T-helper 1 cell treated with Interleukin-12 subunit alpha and Interleukin-12 subunit beta and Interleukin-4 antibody, amounts not matched to agents 30 ng/mL and 1 ng/mL, for 36 hours (primary cell): Measurements from ENCODE around the gene FAM216B. TPM values are rescaled to one million over a fixed set of nuclear protein-coding genes. Genes with fewer than 3 reads are reported as not detected.
"Not testable (repeated sequence)": the region's sequence is repeated elsewhere in the genome, so short reads cannot be mapped to it uniquely, and the experiment has no call there.

Experiments
- intact Hi-C: fragments of 100-400 bp; cut with micrococcal nuclease; formaldehyde crosslinking; loops from one replicate; pipeline ENCODE4 v1.15.1; 2024
- total RNA-seq: library from RNA; stranded (reverse); gene quantifications from 2 replicates; pipeline ENCODE4 v1.2.3, GENCODE V29; 2022

Gene FAM216B
- total RNA-seq, 1 donor from 2014 or later, result not detected

- intact Hi-C loops, result no loop called here
Observed at GRCh38 chr13:42780044-42780443, 1.3 kb upstream of the FAM216B start.

DNA sequence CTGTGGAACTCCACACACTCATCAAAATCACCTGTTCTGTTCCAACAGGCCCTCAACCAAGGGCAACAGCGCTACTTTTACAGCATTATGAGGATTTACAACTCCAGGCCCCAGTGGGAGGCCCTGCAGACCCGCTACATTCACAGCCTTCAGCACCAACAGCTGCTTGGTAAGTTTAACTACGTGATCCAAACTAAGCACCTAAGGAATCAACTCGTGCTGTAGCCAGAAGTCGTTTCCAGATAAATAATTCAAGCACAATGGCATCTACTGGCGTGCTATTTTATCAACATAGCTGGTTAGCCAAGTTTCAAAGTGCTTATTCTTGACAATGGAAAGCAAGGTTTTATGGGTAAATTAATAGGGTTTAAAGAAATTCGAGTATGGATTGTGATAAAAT, 5.3 kb downstream of the FAM216B start:
- intact Hi-C loops, result no loop called here

GRCh38 chr13:42788601-42789000, 7.2 kb downstream of the FAM216B start:
- intact Hi-C loops, result no loop called here

DNA sequence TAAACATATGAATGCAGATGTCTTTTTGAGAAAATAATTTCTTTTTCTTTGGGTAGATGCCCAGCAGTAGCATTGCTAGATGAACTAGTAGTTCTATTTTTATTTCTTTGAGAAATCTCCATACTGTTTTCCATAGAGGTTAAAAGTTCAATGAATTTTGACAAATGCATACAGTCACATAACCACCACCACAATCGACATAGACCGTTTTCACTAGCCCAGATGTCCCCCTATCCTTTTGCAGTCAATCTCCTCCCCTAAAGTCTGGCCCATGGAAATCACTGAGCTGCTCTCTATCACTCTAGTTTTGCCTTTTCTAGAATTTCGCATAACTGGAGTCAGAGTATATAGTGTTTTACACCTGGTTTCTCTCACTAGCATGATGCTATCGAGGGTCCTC, 10.8 kb downstream of the FAM216B start:
- intact Hi-C loops, result no loop called here

DNA sequence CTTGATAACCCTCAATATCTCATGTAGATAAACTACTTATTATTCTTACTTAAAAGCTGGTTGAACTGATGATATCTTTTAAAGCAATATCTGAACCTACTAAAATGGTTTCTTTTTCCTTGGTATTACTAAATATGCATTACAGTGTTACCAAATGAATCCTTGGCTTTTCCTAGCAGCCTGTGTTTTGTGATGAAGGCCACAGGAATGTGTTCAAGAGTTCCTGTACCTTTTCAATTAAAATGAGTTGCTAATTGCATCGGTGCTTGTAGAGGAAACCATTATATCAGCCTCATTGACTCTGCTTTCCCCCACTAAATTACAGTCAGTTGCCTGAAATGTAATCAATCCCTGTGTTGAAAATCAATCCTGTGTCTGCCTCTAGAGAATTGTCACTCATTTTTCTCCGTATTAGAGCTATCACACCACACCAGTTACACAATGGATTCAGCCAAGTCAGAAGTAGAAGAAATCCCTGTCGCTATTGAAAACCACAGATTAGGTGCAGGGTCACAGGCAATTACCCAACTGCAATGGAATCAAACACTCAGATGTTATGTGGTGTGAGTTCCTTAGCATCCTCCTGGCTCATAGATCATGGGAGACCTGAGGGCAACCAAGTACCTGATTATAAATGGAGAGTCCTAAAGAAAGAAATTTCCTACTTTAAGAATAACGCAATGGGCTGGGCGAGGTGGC, 13.3 kb downstream of the FAM216B start:
- intact Hi-C loops, result no loop called here

- intact Hi-C loops, result no loop called here
Observed at GRCh38 chr13:42795666-42796065, 14.3 kb downstream of the FAM216B start.

DNA sequence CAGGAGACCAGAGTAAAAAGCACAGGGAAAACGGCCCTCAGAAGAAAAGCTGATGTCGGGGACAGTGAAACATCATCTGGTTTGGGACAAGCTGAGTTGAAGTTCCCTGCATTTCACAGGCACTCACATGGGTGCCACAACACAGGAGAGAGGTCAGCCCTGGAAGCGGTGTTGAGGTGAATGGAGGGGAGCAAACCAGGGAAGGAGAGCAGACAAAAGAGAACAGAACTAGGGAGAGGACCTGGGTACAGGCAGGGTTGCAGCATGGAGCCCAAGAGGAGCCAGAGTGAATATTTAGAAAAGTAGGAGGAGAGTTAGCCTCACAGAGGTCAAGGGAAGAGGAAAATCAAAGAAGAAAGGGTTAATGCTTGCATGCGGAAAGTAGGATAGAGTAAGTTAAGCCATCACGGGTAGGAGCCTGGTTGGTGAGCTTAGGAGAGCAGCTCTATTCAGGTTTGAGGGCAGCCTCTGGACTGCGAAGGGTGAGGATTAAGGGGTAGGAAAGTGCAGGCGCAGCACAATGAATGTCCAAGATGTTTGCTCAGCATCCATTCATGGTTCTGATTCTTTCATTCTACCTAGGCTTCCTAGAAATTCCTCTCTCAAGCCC, 15.5 kb downstream of the FAM216B start:
- intact Hi-C loops, result no loop called here

DNA sequence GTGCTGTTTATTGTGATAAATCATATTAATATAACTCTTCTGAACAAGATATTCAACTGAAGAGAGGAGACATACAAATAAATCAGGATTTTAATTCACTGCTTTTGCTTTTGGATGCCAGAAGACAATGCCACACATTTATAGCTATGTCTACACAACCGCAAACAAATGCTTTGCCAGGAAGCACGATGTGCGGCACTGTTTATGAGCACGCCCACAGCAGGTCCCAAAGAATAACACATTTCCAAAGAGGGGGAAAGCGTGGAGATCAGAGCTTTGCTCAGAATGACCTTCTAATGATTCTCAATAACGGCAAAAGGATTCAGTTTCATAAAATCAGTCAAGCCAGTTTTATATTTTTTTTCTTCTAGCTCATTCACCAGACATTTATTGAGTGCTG, 16.7 kb downstream of the FAM216B start:
- intact Hi-C loops, result no loop called here

GRCh38 chr13:42800109-42800643, 18.8 kb downstream of the FAM216B start:
- intact Hi-C loops, result no loop called here

GRCh38 chr13:42803563-42804204, 22.3 kb downstream of the FAM216B start:
- intact Hi-C loops, result no loop called here

DNA sequence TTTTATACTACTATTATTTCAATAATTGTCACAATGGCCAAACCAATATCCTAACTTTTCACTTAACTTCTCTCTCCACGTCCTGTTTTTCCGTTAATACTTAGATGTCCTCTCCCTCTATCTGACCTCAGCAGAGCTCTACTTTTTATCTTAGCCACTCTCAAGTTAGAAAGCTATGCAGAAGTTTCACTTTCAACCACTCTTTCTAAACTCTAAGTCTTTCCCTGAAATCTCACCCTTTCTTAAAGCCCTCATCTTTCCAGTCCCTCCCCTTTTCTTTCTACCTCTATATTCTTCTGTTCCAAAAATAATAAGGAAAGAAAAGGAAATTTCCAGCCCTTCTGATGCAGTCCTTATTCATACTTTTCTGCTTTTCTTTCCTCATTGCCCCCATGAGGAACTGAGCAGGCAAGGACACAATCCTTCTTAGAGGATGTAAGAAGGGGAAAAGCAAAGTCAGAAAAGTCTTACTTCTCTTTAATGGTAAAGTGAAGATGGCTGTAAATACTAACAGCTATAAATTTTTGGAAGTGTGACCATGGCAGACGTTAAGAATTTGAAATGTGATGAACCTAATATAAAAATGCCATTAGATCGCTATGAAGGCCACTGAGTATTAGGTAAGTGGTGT, 23.0 kb downstream of the FAM216B start:
- intact Hi-C loops, result no loop called here

- intact Hi-C loops, result no loop called here
Observed at GRCh38 chr13:42807241-42807640, 25.9 kb downstream of the FAM216B start.

DNA sequence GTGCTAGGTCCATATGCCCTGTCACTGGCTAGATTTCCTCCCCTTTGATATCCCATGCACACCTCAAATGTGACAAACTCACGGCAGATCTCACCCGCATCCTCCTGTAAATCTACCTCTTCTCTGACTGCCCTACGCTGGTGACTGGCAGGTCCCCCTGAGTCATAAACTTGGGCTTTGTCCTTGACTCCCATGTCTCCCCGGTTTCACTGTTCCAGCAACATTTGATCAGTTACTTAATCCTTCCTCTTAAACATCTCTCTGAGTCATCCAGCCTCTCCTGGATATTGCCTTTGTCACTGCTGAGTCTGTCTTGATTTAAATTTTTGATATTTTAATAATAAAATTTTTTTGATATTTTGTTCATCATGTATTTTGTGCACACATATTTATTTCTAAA, 26.5 kb downstream of the FAM216B start:
- intact Hi-C loops, result no loop called here

DNA sequence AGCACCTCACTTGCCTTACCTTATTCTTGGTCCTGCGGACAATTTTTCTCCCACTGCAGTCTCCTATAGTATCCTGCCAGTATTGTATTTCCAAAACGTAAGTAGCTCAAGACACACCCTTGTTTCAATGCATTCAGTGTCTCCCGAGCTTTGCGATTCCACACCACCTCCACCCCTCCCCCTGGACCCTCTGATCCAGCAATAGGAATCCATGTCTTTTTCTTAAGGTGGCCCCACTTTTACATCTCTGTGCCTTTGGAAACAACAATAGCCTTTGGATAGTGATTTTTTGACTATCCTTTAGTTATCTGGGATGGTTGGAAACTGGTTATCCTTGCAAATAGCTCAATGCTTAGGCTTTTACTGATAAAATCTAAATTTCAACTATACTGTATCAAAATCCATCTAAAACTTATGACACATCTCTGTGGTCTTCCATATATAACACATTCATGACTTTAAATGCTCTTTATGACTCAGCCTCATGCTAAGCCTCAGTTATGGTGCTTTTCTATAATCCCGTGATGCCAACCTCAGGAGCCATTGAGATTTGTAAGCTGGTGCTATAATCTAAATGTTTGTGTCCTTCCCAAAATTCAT, 27.1 kb downstream of the FAM216B start:
- intact Hi-C loops, result no loop called here

DNA sequence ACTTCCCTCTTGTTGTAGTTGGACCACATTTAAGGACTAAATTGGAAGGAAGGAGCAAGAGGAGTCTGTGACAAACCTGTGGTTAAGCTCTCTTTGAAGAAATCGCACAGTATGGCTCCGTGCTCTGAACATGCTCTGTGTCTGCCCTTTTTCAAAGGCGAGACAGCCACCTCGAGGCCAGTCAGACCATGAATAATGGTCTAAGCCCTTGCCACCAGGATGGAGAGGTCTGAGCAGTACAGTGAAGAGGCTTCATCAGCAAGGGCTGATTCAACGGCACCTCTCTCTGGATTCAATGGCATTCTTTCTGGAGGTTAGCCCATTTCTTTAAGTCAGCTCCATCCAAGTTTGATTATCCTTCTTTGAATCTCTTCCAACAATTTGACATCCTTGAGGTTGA, 30.9 kb downstream of the FAM216B start:
- intact Hi-C loops, result no loop called here

GRCh38 chr13:42814868-42815267, 33.5 kb downstream of the FAM216B start:
- intact Hi-C loops, result no loop called here

DNA sequence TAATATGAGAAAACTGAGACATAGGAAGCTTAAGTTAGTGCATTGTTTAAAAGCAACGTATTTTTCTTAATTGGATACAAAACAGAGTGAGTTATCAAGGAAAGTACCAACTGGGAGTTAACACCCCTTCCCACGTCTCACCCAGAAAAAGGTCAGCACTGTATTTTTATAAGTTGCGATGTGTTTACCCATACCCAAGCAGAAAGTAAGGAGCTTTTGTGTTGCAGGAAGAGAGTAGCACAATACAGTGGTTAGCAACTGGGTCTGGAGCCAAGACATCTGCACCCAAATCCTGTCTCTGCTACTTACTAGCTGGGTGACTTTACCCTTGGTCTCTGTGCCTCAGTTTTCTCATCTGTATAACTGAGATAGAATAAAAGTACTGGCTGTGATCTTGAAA, 34.3 kb downstream of the FAM216B start:
- intact Hi-C loops, result no loop called here

DNA sequence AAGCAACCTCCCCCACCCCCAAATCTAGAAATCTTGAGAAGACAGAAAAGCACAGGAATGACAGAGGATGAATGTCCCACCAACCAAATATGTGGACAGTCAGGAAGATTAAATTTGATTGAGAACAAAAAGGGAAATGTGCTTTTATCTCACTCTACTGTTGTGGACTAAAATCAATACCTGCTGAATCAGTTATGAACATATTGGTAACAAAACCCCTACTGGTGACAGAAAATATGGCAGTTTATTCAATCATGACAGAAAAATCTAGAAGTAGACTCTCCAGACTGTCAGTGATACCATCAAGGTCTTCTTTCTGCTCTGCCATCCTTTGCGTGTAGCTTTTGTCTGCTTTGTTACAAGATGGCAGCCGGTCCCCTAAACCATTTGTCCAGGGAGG, 35.2 kb downstream of the FAM216B start:
- intact Hi-C loops, result no loop called here

DNA sequence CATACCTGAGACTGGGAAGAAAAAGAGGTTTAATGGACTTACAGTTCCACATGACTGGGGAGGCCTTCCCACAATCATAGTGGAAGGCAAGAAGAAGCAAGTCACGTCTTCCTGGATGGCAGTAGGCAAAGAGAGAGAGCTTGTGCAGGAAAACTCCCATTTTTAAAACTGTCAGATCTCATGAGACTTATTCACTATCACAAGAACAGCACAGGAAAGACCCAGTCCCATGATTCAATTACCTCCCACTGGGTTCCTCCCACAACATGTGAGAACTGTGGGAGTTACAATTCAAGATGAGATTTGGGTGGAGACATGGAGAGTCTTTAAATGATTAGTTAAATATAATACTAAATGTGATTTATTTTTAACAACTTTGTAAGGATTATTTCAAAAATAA, 38.3 kb downstream of the FAM216B start:
- intact Hi-C loops, result not testable (repeated sequence)

- intact Hi-C loops, result no loop called here
Observed at GRCh38 chr13:42820451-42820850, 39.1 kb downstream of the FAM216B start.

DNA sequence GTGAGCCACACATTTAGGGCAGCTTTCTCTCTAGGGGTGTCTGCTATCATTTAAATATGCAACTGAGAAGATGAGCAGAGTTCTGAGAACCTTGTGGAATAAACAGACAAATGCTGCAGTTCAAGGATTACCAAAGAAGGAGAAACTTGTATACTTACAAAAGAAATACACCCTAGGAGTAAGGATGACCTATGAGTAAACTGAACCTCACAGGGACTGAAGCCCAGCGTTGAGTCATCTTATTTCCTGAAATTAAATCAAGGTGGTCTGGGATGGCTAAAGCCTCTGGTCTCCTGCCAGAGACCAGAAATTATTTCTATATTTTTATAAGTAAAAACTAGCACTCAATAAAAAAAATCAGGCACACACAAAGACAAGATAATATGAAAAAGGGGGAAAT, 40.1 kb downstream of the FAM216B start:
- intact Hi-C loops, result no loop called here
